Measurements from ENCODE around the gene AASS. TPM values are rescaled to one million over a fixed set of nuclear protein-coding genes. Genes with fewer than 3 reads are reported as not detected.

AASS gene
- total RNA-seq, 1 experiment from 2014 or later: 0.31 TPM

DNA sequence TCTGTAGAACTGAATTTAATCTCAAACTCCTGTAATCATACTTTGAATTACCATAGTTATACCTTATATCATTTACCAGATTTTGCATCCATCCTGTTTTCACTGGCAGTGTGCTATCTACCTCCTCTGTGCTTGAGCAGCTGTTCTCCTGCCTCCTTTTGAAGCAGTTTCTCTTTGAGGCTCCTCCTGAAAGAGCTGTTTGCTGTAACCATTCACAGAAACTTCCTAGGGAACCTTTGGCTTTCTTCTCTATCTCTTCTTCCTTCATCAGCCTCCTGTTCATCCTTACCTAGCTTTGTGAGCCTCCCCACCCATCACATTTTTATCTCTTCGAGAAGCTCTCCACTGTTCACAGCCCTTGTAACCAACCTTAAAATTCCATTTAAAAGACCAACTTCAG lies 108.2 kb downstream of the AASS start:
- Histone ChIP-seq H3K4me3 (ENCODE audit: low read depth in 2 of 2, low read length in 2 of 2) (no peak overlapping the region), H3K4me1 (ENCODE audit: control insufficient read depth, insufficient read depth, low read length) (no peaks in the 10 kb centered on the region), H3K27ac (ENCODE audit: low read length) (no peak overlapping the region), H3K27me3 (ENCODE audit: control insufficient read depth, insufficient read depth, low read length) (no peaks in the 10 kb centered on the region), H3K9me3 (ENCODE audit: control insufficient read depth, insufficient read depth, low read depth, low read length) (no peaks in the 10 kb centered on the region), H3K36me3 (ENCODE audit: control insufficient read depth, insufficient read depth, low read length) (no peaks in the 10 kb centered on the region)
- intact Hi-C loops (cut with micrococcal nuclease; ENCODE audit: unreplicated experiment): no loop called here
- ChIA-PET POLR2A (no interaction called here), CTCF (no interaction called here)
- in situ Hi-C loops (cut with HindIII; ENCODE audit: low pct_unique_long_range_greater_than_20kb, low sequenced_read_pairs): no loop called here
- TF ChIP-seq SIN3A (IDR thresholded peaks at IDR 0.05; ENCODE audit: borderline replicate concordance, insufficient read depth, low read depth, low read length): no peak
- TF ChIP-seq, protein P1, sequence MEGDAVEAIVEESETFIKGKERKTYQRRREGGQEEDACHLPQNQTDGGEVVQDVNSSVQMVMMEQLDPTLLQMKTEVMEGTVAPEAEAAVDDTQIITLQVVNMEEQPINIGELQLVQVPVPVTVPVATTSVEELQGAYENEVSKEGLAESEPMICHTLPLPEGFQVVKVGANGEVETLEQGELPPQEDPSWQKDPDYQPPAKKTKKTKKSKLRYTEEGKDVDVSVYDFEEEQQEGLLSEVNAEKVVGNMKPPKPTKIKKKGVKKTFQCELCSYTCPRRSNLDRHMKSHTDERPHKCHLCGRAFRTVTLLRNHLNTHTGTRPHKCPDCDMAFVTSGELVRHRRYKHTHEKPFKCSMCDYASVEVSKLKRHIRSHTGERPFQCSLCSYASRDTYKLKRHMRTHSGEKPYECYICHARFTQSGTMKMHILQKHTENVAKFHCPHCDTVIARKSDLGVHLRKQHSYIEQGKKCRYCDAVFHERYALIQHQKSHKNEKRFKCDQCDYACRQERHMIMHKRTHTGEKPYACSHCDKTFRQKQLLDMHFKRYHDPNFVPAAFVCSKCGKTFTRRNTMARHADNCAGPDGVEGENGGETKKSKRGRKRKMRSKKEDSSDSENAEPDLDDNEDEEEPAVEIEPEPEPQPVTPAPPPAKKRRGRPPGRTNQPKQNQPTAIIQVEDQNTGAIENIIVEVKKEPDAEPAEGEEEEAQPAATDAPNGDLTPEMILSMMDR (IDR thresholded peaks at IDR 0.05): no peak
- TF ChIP-seq, protein P2, sequence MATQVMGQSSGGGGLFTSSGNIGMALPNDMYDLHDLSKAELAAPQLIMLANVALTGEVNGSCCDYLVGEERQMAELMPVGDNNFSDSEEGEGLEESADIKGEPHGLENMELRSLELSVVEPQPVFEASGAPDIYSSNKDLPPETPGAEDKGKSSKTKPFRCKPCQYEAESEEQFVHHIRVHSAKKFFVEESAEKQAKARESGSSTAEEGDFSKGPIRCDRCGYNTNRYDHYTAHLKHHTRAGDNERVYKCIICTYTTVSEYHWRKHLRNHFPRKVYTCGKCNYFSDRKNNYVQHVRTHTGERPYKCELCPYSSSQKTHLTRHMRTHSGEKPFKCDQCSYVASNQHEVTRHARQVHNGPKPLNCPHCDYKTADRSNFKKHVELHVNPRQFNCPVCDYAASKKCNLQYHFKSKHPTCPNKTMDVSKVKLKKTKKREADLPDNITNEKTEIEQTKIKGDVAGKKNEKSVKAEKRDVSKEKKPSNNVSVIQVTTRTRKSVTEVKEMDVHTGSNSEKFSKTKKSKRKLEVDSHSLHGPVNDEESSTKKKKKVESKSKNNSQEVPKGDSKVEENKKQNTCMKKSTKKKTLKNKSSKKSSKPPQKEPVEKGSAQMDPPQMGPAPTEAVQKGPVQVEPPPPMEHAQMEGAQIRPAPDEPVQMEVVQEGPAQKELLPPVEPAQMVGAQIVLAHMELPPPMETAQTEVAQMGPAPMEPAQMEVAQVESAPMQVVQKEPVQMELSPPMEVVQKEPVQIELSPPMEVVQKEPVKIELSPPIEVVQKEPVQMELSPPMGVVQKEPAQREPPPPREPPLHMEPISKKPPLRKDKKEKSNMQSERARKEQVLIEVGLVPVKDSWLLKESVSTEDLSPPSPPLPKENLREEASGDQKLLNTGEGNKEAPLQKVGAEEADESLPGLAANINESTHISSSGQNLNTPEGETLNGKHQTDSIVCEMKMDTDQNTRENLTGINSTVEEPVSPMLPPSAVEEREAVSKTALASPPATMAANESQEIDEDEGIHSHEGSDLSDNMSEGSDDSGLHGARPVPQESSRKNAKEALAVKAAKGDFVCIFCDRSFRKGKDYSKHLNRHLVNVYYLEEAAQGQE (IDR thresholded peaks at IDR 0.05; ENCODE audit: insufficient read depth in 1 of 2, low read depth in 2 of 2, low read length in 1 of 2): no peak
- no peak for TF ChIP-seq POLR2AphosphoS5 (IDR thresholded peaks at IDR 0.05; ENCODE audit: low read depth, low read length)
- TF ChIP-seq TCF7L2 (IDR thresholded peaks at IDR 0.05; ENCODE audit: low read depth, low read length): no peak
- BruUV-seq (replicated peaks): no TSS peak
- DNase-seq (ENCODE audit: low read depth, low spot score) (no peak), ATAC-seq (no peak)

DNA sequence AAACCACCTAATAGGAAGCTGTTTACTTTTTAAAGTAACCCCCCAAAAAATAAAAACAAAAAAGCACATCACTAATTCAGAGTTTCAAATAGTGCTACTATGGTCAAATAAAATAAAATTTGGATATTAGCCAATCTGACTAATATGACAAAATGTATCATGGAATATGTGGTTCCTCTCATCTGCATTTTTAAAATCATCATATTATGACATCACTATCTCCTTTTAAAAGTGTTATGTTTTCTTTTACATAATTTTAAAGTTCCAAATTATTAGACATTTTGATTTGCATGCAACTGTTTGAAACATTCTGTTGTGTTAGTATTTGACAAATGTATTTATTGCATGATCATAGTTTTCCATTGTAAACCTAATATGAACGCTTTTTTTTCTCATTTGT lies 110.4 kb downstream of the AASS start:
- Histone ChIP-seq H3K4me3 (ENCODE audit: low read depth in 2 of 2, low read length in 2 of 2) (no peak overlapping the region), H3K36me3 (ENCODE audit: control insufficient read depth, insufficient read depth, low read length) (no peaks in the 10 kb centered on the region), H3K27ac (ENCODE audit: low read length) (no peak overlapping the region), H3K4me1 (ENCODE audit: control insufficient read depth, insufficient read depth, low read length) (no peaks in the 10 kb centered on the region), H3K27me3 (ENCODE audit: control insufficient read depth, insufficient read depth, low read length) (no peaks in the 10 kb centered on the region), H3K9me3 (ENCODE audit: control insufficient read depth, insufficient read depth, low read depth, low read length) (no peaks in the 10 kb centered on the region)
- TF ChIP-seq TCF7L2 (IDR thresholded peaks at IDR 0.05; ENCODE audit: low read depth, low read length): no peak
- no peak for TF ChIP-seq SIN3A (IDR thresholded peaks at IDR 0.05; ENCODE audit: borderline replicate concordance, insufficient read depth, low read depth, low read length)
- TF ChIP-seq, protein P2 (IDR thresholded peaks at IDR 0.05; ENCODE audit: insufficient read depth in 1 of 2, low read depth in 2 of 2, low read length in 1 of 2): no peak
- TF ChIP-seq POLR2AphosphoS5 (IDR thresholded peaks at IDR 0.05; ENCODE audit: low read depth, low read length): no peak
- TF ChIP-seq, protein P1 (IDR thresholded peaks at IDR 0.05): no peak
- ATAC-seq (no peak), DNase-seq (ENCODE audit: low read depth, low spot score) (no peak)
- in situ Hi-C loops (cut with HindIII; ENCODE audit: low pct_unique_long_range_greater_than_20kb, low sequenced_read_pairs) (no loop called here), intact Hi-C loops (cut with micrococcal nuclease; ENCODE audit: unreplicated experiment) (no loop called here)
- no TSS peak for BruUV-seq (replicated peaks)
- ChIA-PET CTCF (no interaction called here), POLR2A (no interaction called here)
